Lung (tissue), 12 donors: ENCODE data around the gene MLST8. TPM values are rescaled to one million over a fixed set of nuclear protein-coding genes. Genes with fewer than 3 reads are reported as not detected.

ENCODE experiments used
- ATAC-seq: fragments of 200-7000 bp; cut with Tn5 transposase; one replicate; pipeline ENCODE4 v1.9.1; 2020; ENCODE audit warnings: moderate number of reproducible peaks; ENCODE audit not compliant: insufficient read depth, low FRiP score
- DNase-seq, 3 donors: peaks; one replicate each; pipeline ENCODE4 v3.0.0-alpha.2; 2013 to 2017
- H3K27ac ChIP-seq, 2 donors: one replicate each; pipeline ENCODE4 v1.5.1; 2013; ENCODE audit warnings: mild to moderate bottlenecking in 2 of 2, moderate library complexity in 2 of 2, control low read depth in 1 of 2, inconsistent platforms in 1 of 2, low read depth in 1 of 2, low read length in 1 of 2
- H3K27me3 ChIP-seq, 3 donors: one replicate each; pipeline ENCODE4 v1.5.1; 2013; ENCODE audit warnings: low read length in 2 of 3; ENCODE audit not compliant: control insufficient read depth in 3 of 3, insufficient read depth in 3 of 3
- H3K36me3 ChIP-seq, 4 donors: one replicate each; pipeline ENCODE4 v1.5.1; 2013; ENCODE audit warnings: low read length in 4 of 4, mild to moderate bottlenecking in 1 of 4, moderate library complexity in 1 of 4; ENCODE audit not compliant: control insufficient read depth in 4 of 4, insufficient read depth in 4 of 4
- H3K4me1 ChIP-seq, 5 donors: one replicate each; pipeline ENCODE4 v1.5.1; 2013; ENCODE audit warnings: low read length in 5 of 5, mild to moderate bottlenecking in 2 of 5, moderate library complexity in 1 of 5; ENCODE audit not compliant: control insufficient read depth in 5 of 5, insufficient read depth in 5 of 5
- H3K4me3 ChIP-seq: one replicate; pipeline ENCODE4 v1.5.1; 2013; ENCODE audit warnings: mild to moderate bottlenecking, control low read depth, moderate library complexity
- H3K9ac ChIP-seq, 2 donors: one replicate each; pipeline ENCODE4 v1.5.1; 2013; ENCODE audit warnings: low read length in 2 of 2, control low read depth in 1 of 2; ENCODE audit not compliant: insufficient read depth in 1 of 2
- H3K9me3 ChIP-seq, 4 donors: one replicate each; pipeline ENCODE4 v1.5.1; 2013; ENCODE audit warnings: low read length in 3 of 4, mild to moderate bottlenecking in 1 of 4, moderate library complexity in 1 of 4; ENCODE audit not compliant: control insufficient read depth in 4 of 4, insufficient read depth in 3 of 4
- CTCF ChIP-seq: IDR thresholded peaks from 2 replicates; pipeline ENCODE4 v1.5.1; 2012; ENCODE audit warnings: mild to moderate bottlenecking; ENCODE audit errors: control extremely low read depth, extremely low read depth
- WGBS, 2 donors: extraction: QIAGEN DNeasy Blood & Tissue Kit; methylation state at CpG; one replicate each; pipeline ENCODE4 v1.1.7; 2013; 5-methylcytosine and 5-hydroxymethylcytosine counted together
- polyA plus RNA-seq, 2 donors: library from polyadenylated mRNA; stranded (reverse); fragments of 200-250 nt; gene quantifications; one replicate each; pipeline ENCODE4 v1.2.1, GENCODE V29; 2013
- total RNA-seq, 2 donors: library from RNA; depleted of rRNA in 1 of 2; stranded (reverse); fragments of >200 nt in 1 of 2; gene quantifications; one replicate each; pipeline ENCODE4 v1.2.1, GENCODE V29; 2014 to 2021
- donor health status: control.
- donor health status: control.
- donor health status: Bipolar disorder and iron deficiency.
- donor health status: healthy.
- donor health status: DM: yes; HTN: yes; CAD: no.

MLST8 gene
- total and polyA plus RNA-seq, 4 donors: 17.2 to 48.9 (median 41.2) TPM

- Histone ChIP-seq H3K27ac (no peak overlapping the region), H3K27me3 (no peaks in the 10 kb centered on the region), H3K4me1 (no peaks in the 10 kb centered on the region), H3K9ac (no peak overlapping the region), H3K9me3 (no peaks in the 10 kb centered on the region), H3K4me3 (no peak overlapping the region), H3K36me3 (peaks cover 0 to 20% (median 2%) of the 10 kb centered on the region in 4 donors)
- DNase-seq (no peak), ATAC-seq (no peak)
- TF ChIP-seq CTCF: no peak
- WGBS, 2 donors: 86 to 88% methylated on average over 42 to 46 of the region's 46 CpGs
Measured at GRCh38 chr16:2180962-2181923, 24.0 kb upstream of the MLST8 start.

- Histone ChIP-seq H3K4me3 (no peak overlapping the region), H3K9me3 (no peaks in the 10 kb centered on the region), H3K9ac (no peak overlapping the region), H3K27ac (no peak overlapping the region), H3K27me3 (no peaks in the 10 kb centered on the region), H3K36me3 (peaks cover 0 to 13% (median 2%) of the 10 kb centered on the region in 4 donors), H3K4me1 (no peaks in the 10 kb centered on the region)
- no peak for DNase-seq
- ATAC-seq: no peak
- no peak for TF ChIP-seq CTCF
- WGBS, 2 donors: 93% methylated on average over 20 of the region's 20 CpGs
Measured at GRCh38 chr16:2181952-2182351, 23.3 kb upstream of the MLST8 start.

GRCh38 chr16:2183671-2184070 is 21.6 kb upstream of the MLST8 start:
- 93% methylated on average over 30 of the region's 30 CpGs for WGBS, 2 donors
- H3K9ac ChIP-seq: no peak overlapping the region
- H3K36me3 ChIP-seq: no peaks in the 10 kb centered on the region
- no peak overlapping the region for H3K27ac ChIP-seq
- no peak for TF ChIP-seq CTCF
- H3K4me3 ChIP-seq: no peak overlapping the region
- no peaks in the 10 kb centered on the region for H3K9me3 ChIP-seq
- ATAC-seq (no peak), DNase-seq (no peak)
- H3K4me1 ChIP-seq: no peaks in the 10 kb centered on the region
- H3K27me3 ChIP-seq: no peaks in the 10 kb centered on the region
